ENCODE results near the gene BRSK1.

BRSK1 gene

GRCh38 chr19:55352040-55352439 is 68.2 kb downstream of the BRSK1 start:
- no peak overlapping the region for H3K4me3 ChIP-seq
- no peak for TF ChIP-seq CTCF (IDR thresholded peaks at IDR 0.05)
- DNase-seq (ENCODE audit: low spot score), result no peak
- H3K27ac ChIP-seq, result no peak overlapping the region

- Histone ChIP-seq H3K4me3 (no peak overlapping the region), H3K27ac (no peak overlapping the region)
- TF ChIP-seq CTCF (IDR thresholded peaks at IDR 0.05), result no peak
- DNase-seq (ENCODE audit: low spot score), result no peak
These were observed 68.8 kb downstream of the BRSK1 start for GRCh38 chr19:55352549-55353145.

GRCh38 chr19:55353356-55353802 is 69.6 kb downstream of the BRSK1 start:
- no peak for DNase-seq (ENCODE audit: low spot score)
- peak overlapping the region; percentile 70 for H3K4me3 ChIP-seq
- no peak for TF ChIP-seq CTCF (IDR thresholded peaks at IDR 0.05)
- no peak overlapping the region for H3K27ac ChIP-seq

GRCh38 chr19:55353803-55354697 is 70.3 kb downstream of the BRSK1 start:
- no peak overlapping the region for H3K27ac ChIP-seq
- no peak for DNase-seq (ENCODE audit: low spot score)

GRCh38 chr19:55354698-55355212 is 71.0 kb downstream of the BRSK1 start, which contains the start of gene COX6B2:
TSS of gene COX6B2 (minus strand) at chr19:55354719. CDS start at chr19:55354521, 198 bp downstream.
- no peak for TF ChIP-seq CTCF (IDR thresholded peaks at IDR 0.05)
- no peak for DNase-seq (ENCODE audit: low spot score)
- Histone ChIP-seq H3K27ac (no peak within 1 kb of the TSS), H3K4me3 (peak within 1 kb of the TSS; percentile 70)

More at GRCh38 chr19:55353803-55354697, 70.3 kb downstream of the BRSK1 start:
- no peak for TF ChIP-seq CTCF (IDR thresholded peaks at IDR 0.05)
- H3K4me3 ChIP-seq, result peak overlapping the region; percentile 70

GRCh38 chr19:55355213-55355821 is 71.5 kb downstream of the BRSK1 start:
- Histone ChIP-seq H3K27ac (no peak overlapping the region), H3K4me3 (no peak overlapping the region)
- no peak for DNase-seq (ENCODE audit: low spot score)
- TF ChIP-seq CTCF (IDR thresholded peaks at IDR 0.05), result no peak
